ENCODE measurements around the gene NSUN5.

DNA sequence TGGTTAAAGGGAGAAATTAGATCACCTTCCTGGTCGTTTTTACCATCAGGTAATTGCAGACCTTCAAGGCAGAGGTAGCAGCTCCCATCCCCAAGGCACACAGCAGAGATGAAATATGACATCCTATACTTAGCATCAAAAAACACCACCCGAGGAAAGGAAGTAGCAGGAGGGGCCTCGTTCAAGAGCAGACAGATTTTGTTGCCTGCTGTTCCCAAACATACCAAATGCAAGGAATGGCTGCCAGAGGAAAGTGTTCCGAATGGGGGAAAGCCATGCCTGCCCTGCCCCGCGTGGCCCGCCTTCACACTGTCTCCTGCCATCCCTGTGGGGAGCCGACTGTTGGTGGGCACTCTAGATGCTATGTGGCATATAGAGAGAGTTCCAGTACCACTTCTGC lies 37.3 kb upstream of the NSUN5 start:
- TF ChIP-seq, protein P1, sequence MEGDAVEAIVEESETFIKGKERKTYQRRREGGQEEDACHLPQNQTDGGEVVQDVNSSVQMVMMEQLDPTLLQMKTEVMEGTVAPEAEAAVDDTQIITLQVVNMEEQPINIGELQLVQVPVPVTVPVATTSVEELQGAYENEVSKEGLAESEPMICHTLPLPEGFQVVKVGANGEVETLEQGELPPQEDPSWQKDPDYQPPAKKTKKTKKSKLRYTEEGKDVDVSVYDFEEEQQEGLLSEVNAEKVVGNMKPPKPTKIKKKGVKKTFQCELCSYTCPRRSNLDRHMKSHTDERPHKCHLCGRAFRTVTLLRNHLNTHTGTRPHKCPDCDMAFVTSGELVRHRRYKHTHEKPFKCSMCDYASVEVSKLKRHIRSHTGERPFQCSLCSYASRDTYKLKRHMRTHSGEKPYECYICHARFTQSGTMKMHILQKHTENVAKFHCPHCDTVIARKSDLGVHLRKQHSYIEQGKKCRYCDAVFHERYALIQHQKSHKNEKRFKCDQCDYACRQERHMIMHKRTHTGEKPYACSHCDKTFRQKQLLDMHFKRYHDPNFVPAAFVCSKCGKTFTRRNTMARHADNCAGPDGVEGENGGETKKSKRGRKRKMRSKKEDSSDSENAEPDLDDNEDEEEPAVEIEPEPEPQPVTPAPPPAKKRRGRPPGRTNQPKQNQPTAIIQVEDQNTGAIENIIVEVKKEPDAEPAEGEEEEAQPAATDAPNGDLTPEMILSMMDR (IDR thresholded peaks at IDR 0.05) = no peak
- no peak for TF ChIP-seq POLR2A (IDR thresholded peaks at IDR 0.05)

Data from thyroid gland (tissue), 4 donors.